HEK293 (cell line): ENCODE results near the gene SLC1A1.

Experiments
- CTCF ChIA-PET: fragments of 350-600 bp; formaldehyde crosslinking; extraction: SDS; loops from one replicate; lab custom pipeline; 2021; ENCODE audit warnings: antibody characterized with exemption; lab: Yijun Ruan, JAX
- POLR2A ChIA-PET: fragments of 300-600 bp; formaldehyde crosslinking; extraction: SDS; loops from one replicate; lab custom pipeline; 2020; ENCODE audit warnings: antibody characterized with exemption, inconsistent platforms; lab: Yijun Ruan, JAX
- H3K27ac ChIP-seq: fragments of 200-500 bp; sonication (Bioruptor generic); 2 replicates; pipeline ENCODE4 v1.5.1; 2014; ENCODE audit warnings: low read depth, low read length, control low read depth, inconsistent platforms; ENCODE audit errors: extremely low read depth
- H3K36me3 ChIP-seq, 2 experiments: fragments of 200-500 bp in 1 of 2; sonication (Bioruptor generic) in 1 of 2; 1 replicate in 1 of 2; 2 replicates in 1 of 2; pipeline ENCODE4 v1.5.1; 2014 to 2017; ENCODE audit warnings: inconsistent platforms in 2 of 2, low read length in 2 of 2; ENCODE audit not compliant: control insufficient read depth in 2 of 2, insufficient read depth in 1 of 2
- H3K4me1 ChIP-seq: fragments of 200-500 bp; sonication (Bioruptor generic); 2 replicates; pipeline ENCODE4 v1.5.1; 2014; ENCODE audit warnings: mild to moderate bottlenecking, low read length, inconsistent platforms; ENCODE audit not compliant: control insufficient read depth, insufficient read depth
- H3K4me3 ChIP-seq: 2 replicates; pipeline ENCODE4 v1.5.1; 2011; ENCODE audit warnings: low read depth, mild to moderate bottlenecking, control low read depth, low read length, moderate library complexity
- H3K9me3 ChIP-seq: fragments of 200-500 bp; sonication (Bioruptor generic); 2 replicates; pipeline ENCODE4 v1.5.1; 2014; ENCODE audit warnings: low read depth, low read length, inconsistent platforms; ENCODE audit not compliant: control insufficient read depth, insufficient read depth
- KLF10 ChIP-seq: fragments of 450-650 bp; IDR thresholded peaks from 2 replicates; pipeline ENCODE4 v1.5.1; 2018; ENCODE audit warnings: missing biosample characterization, mild to moderate bottlenecking, missing genetic modification characterization
- KLF17 ChIP-seq: fragments of 450-650 bp; formaldehyde crosslinking; IDR thresholded peaks from 2 replicates; pipeline ENCODE4 v1.5.1; 2016; ENCODE audit warnings: missing biosample characterization, missing genetic modification characterization
- MYNN ChIP-seq: fragments of 450-650 bp; formaldehyde crosslinking; IDR thresholded peaks from 2 replicates; pipeline ENCODE4 v1.5.1; 2016; ENCODE audit warnings: missing biosample characterization, missing genetic modification characterization, borderline replicate concordance
- MZF1 ChIP-seq: fragments of 450-650 bp; formaldehyde crosslinking; IDR thresholded peaks from 2 replicates; pipeline ENCODE4 v1.5.1; 2017; ENCODE audit warnings: missing biosample characterization, missing genetic modification characterization, borderline replicate concordance
- REPIN1 ChIP-seq: fragments of 450-650 bp; formaldehyde crosslinking; IDR thresholded peaks from 2 replicates; pipeline ENCODE4 v1.5.1; 2017; ENCODE audit warnings: missing biosample characterization, missing genetic modification characterization, low read depth
- SP2 ChIP-seq: fragments of 450-650 bp; formaldehyde crosslinking; IDR thresholded peaks from 2 replicates; pipeline ENCODE4 v1.5.1; 2016; ENCODE audit warnings: missing biosample characterization, missing genetic modification characterization
- TCF7L2 ChIP-seq: IDR thresholded peaks from 2 replicates; pipeline ENCODE4 v1.6.1; 2011; ENCODE audit warnings: low read depth, mild to moderate bottlenecking, inconsistent platforms, low read length, moderate library complexity, borderline replicate concordance
- ZBTB17 ChIP-seq: fragments of 450-650 bp; formaldehyde crosslinking; IDR thresholded peaks from 2 replicates; pipeline ENCODE4 v1.5.1; 2016; ENCODE audit warnings: missing biosample characterization, missing genetic modification characterization
- ZBTB26 ChIP-seq: fragments of 450-650 bp; formaldehyde crosslinking; optimal IDR thresholded peaks from 2 replicates; pipeline ENCODE3; 2016; ENCODE audit warnings: missing biosample characterization, mild to moderate bottlenecking, missing genetic modification characterization
- ZBTB48 ChIP-seq: fragments of 450-650 bp; formaldehyde crosslinking; IDR thresholded peaks from 2 replicates; pipeline ENCODE4 v1.5.1; 2016; ENCODE audit warnings: missing biosample characterization, missing genetic modification characterization
- ZBTB6 ChIP-seq: fragments of 450-650 bp; formaldehyde crosslinking; IDR thresholded peaks from 2 replicates; pipeline ENCODE4 v1.5.1; 2017; ENCODE audit warnings: missing biosample characterization, missing genetic modification characterization
- ZFP37 ChIP-seq: fragments of 450-650 bp; formaldehyde crosslinking; IDR thresholded peaks from 2 replicates; pipeline ENCODE4 v1.5.1; 2016; ENCODE audit warnings: missing biosample characterization, missing genetic modification characterization
- ZIC2 ChIP-seq: fragments of 450-650 bp; formaldehyde crosslinking; IDR thresholded peaks from 2 replicates; pipeline ENCODE4 v1.5.1; 2016; ENCODE audit warnings: missing biosample characterization, missing genetic modification characterization
- ZNF10 ChIP-seq: fragments of 450-650 bp; formaldehyde crosslinking; IDR thresholded peaks from 2 replicates; pipeline ENCODE4 v1.5.1; 2017; ENCODE audit warnings: missing biosample characterization, missing genetic modification characterization
- ZNF16 ChIP-seq: fragments of 450-650 bp; formaldehyde crosslinking; IDR thresholded peaks from 2 replicates; pipeline ENCODE4 v1.5.1; 2016; ENCODE audit warnings: low read depth, missing biosample characterization, missing genetic modification characterization
- ZNF2 ChIP-seq: fragments of 450-650 bp; formaldehyde crosslinking; IDR thresholded peaks from 2 replicates; pipeline ENCODE4 v1.5.1; 2016; ENCODE audit warnings: missing biosample characterization, missing genetic modification characterization
- ZNF202 ChIP-seq: fragments of 450-650 bp; formaldehyde crosslinking; IDR thresholded peaks from 2 replicates; pipeline ENCODE4 v1.5.1; 2016; ENCODE audit warnings: missing biosample characterization, missing genetic modification characterization, borderline replicate concordance
- ZNF292 ChIP-seq: fragments of 450-650 bp; formaldehyde crosslinking; IDR thresholded peaks from 2 replicates; pipeline ENCODE4 v1.5.1; 2016; ENCODE audit warnings: low read depth, missing biosample characterization, missing genetic modification characterization, borderline replicate concordance
- ZNF302 ChIP-seq: fragments of 450-650 bp; formaldehyde crosslinking; IDR thresholded peaks from 2 replicates; pipeline ENCODE4 v1.5.1; 2016; ENCODE audit warnings: missing biosample characterization, missing genetic modification characterization, low read depth
- ZNF362 ChIP-seq: fragments of 450-650 bp; formaldehyde crosslinking; IDR thresholded peaks from 2 replicates; pipeline ENCODE4 v1.5.1; 2016; ENCODE audit warnings: missing biosample characterization, missing genetic modification characterization
- ZNF394 ChIP-seq: fragments of 450-650 bp; formaldehyde crosslinking; IDR thresholded peaks from 2 replicates; pipeline ENCODE4 v1.5.1; 2016; ENCODE audit warnings: missing biosample characterization, missing genetic modification characterization, mild to moderate bottlenecking, moderate library complexity, borderline replicate concordance
- ZNF423 ChIP-seq: fragments of 450-650 bp; formaldehyde crosslinking; IDR thresholded peaks from 2 replicates; pipeline ENCODE4 v1.5.1; 2016; ENCODE audit warnings: missing biosample characterization, missing genetic modification characterization
- ZNF645 ChIP-seq: fragments of 450-650 bp; formaldehyde crosslinking; IDR thresholded peaks from 2 replicates; pipeline ENCODE4; 2016; ENCODE audit warnings: missing biosample characterization, missing genetic modification characterization
- ZNF660 ChIP-seq: fragments of 450-650 bp; IDR thresholded peaks from 2 replicates; pipeline ENCODE4 v1.5.1; 2018; ENCODE audit warnings: missing biosample characterization, mild to moderate bottlenecking, missing genetic modification characterization
- ZNF692 ChIP-seq: fragments of 450-650 bp; formaldehyde crosslinking; IDR thresholded peaks from 2 replicates; pipeline ENCODE4 v1.5.1; 2016; ENCODE audit warnings: missing biosample characterization, missing genetic modification characterization
- ZNF76 ChIP-seq: fragments of 450-650 bp; formaldehyde crosslinking; IDR thresholded peaks from 2 replicates; pipeline ENCODE4; 2016; ENCODE audit warnings: low read depth, missing biosample characterization, missing genetic modification characterization, borderline replicate concordance
- ZNF792 ChIP-seq: fragments of 450-650 bp; formaldehyde crosslinking; IDR thresholded peaks from 2 replicates; pipeline ENCODE4 v1.5.1; 2016; ENCODE audit warnings: missing biosample characterization, missing genetic modification characterization
- ZSCAN5A ChIP-seq: fragments of 450-650 bp; formaldehyde crosslinking; IDR thresholded peaks from 2 replicates; pipeline ENCODE4 v1.5.1; 2016; ENCODE audit warnings: missing biosample characterization, missing genetic modification characterization
- ZXDB ChIP-seq: fragments of 450-650 bp; formaldehyde crosslinking; IDR thresholded peaks from 2 replicates; pipeline ENCODE4 v1.5.1; 2016; ENCODE audit warnings: missing biosample characterization, missing genetic modification characterization

SLC1A1 gene

GRCh38 chr9:4489919-4490704, at the start of gene SLC1A1 (continued):
- peak; percentile 98 for TF ChIP-seq ZNF423 (tag by site-specific recombination)
- no peak for TF ChIP-seq REPIN1 (tag by site-specific recombination)
- 0 out of 2 replicates have a peak, but pooled peaks have one; percentile 17 for TF ChIP-seq ZIC2 (tag by site-specific recombination)
- TF ChIP-seq KLF17, result peak; percentile 40; the same call in 1 of the 2 replicates
- TF ChIP-seq MZF1 (tag by site-specific recombination), result no peak
- TF ChIP-seq ZNF645 (tag by site-specific recombination), result no peak
- peak; percentile 88 for TF ChIP-seq ZBTB17 (tag by site-specific recombination)
- TF ChIP-seq SP2 (tag by site-specific recombination), result peak; percentile 68
- TF ChIP-seq ZBTB6 (tag by site-specific recombination), result no peak
- TF ChIP-seq ZNF10 (tag by site-specific recombination), result no peak
- TF ChIP-seq ZNF202, result no peak
- TF ChIP-seq ZBTB48 (tag by site-specific recombination), result peak; percentile 98

- Histone ChIP-seq H3K4me1 (no peaks in the 10 kb centered on the region), H3K27ac (no peak overlapping the region), H3K4me3 (no peak overlapping the region), H3K36me3 (no peaks in the 10 kb centered on the region), H3K9me3 (no peaks in the 10 kb centered on the region)
- POLR2A ChIA-PET, result no interaction called here
- CTCF ChIA-PET, result interaction anchor here (1.0 kb wide), 1 partner anchor 18 kb away, joined by 3 read pairs; no protein-coding TSS in a partner anchor
- TF ChIP-seq ZXDB (tag by site-specific recombination), result no peak
- TF ChIP-seq ZNF792 (tag by site-specific recombination), result no peak
- TF ChIP-seq ZFP37 (tag by site-specific recombination), result no peak
- no peak for TF ChIP-seq ZBTB26 (tag by site-specific recombination)
- TF ChIP-seq ZNF302 (tag by site-specific recombination), result no peak
- no peak for TF ChIP-seq KLF10 (tag by site-specific recombination)
- no peak for TF ChIP-seq ZNF16
- no peak for TF ChIP-seq ZNF292 (tag by site-specific recombination)
- TF ChIP-seq ZNF2 (tag by site-specific recombination), result no peak
- no peak for TF ChIP-seq ZNF660 (tag by site-specific recombination)
- no peak for TF ChIP-seq ZSCAN5A
- no peak for TF ChIP-seq ZNF394 (tag by site-specific recombination)
- no peak for TF ChIP-seq ZNF692 (tag by site-specific recombination)
- no peak for TF ChIP-seq MYNN (tag by site-specific recombination)
- TF ChIP-seq ZNF362, result no peak
- TF ChIP-seq ZNF76 (tag by site-specific recombination), result no peak
- no peak for TF ChIP-seq TCF7L2
Measured at GRCh38 chr9:4442806-4443205, 47.5 kb upstream of the SLC1A1 start.
